Large intestine (tissue), 3 donors: ENCODE results near the gene MAMLD1. TPM values are rescaled to one million over a fixed set of nuclear protein-coding genes. Genes with fewer than 3 reads are reported as not detected.

Experiments used
- DNase-seq, 2 donors: peaks; one replicate each; pipeline versions ENCODE4 v3.0.0 to v3.0.0-alpha.2; 2013
- H3K27ac ChIP-seq: one replicate; pipeline ENCODE4 v1.5.1; 2013; ENCODE audit warnings: low read length
- H3K27me3 ChIP-seq: 2 replicates; pipeline ENCODE4 v1.6.1; 2013; ENCODE audit warnings: low read length; ENCODE audit not compliant: control insufficient read depth, insufficient read depth
- H3K36me3 ChIP-seq: 2 replicates; pipeline ENCODE4 v1.6.1; 2013; ENCODE audit warnings: low read length; ENCODE audit not compliant: control insufficient read depth, insufficient read depth
- H3K4me1 ChIP-seq: one replicate; pipeline ENCODE4 v1.6.1; 2013; ENCODE audit warnings: low read length; ENCODE audit not compliant: control insufficient read depth, insufficient read depth
- H3K4me3 ChIP-seq: one replicate; pipeline ENCODE4 v1.5.1; 2013; ENCODE audit warnings: low read length
- H3K9me3 ChIP-seq: one replicate; pipeline ENCODE4 v1.6.1; 2013; ENCODE audit warnings: mild to moderate bottlenecking, low read depth, low read length, moderate library complexity; ENCODE audit not compliant: control insufficient read depth
- WGBS: methylation state at CpG from one replicate; pipeline ENCODE4 v1.1.5; 2013; ENCODE audit warnings: low lambda C conversion rate; ENCODE audit not compliant: insufficient coverage; 5-methylcytosine and 5-hydroxymethylcytosine counted together
- polyA plus RNA-seq: library from polyadenylated mRNA; unstranded; fragments of 120-200 nt; gene quantifications from one replicate; pipeline ENCODE4 v1.2.1, GENCODE V29; 2013

The MAMLD1 gene
- polyA plus RNA-seq, 1 donor = 3.8 TPM

- Histone ChIP-seq H3K4me1 (peaks cover 25% of the 10 kb centered on the region), H3K9me3 (no peaks in the 10 kb centered on the region), H3K4me3 (peak overlapping the region; percentile 62), H3K27me3 (peaks cover 24% of the 10 kb centered on the region), H3K27ac (peak overlapping the region; percentile 82), H3K36me3 (no peaks in the 10 kb centered on the region)
- DNase-seq = peak; percentile 56 to 61
- no CpG with 5 or more reads among the region's 75 CpGs for WGBS
These were observed 2.2 kb downstream of the MAMLD1 start for GRCh38 chrX:150365051-150365989.

- H3K4me3 ChIP-seq = peak overlapping the region; percentile 62
These were observed 3.1 kb downstream of the MAMLD1 start for GRCh38 chrX:150365990-150366911.

GRCh38 chrX:150366951-150367545 is 3.9 kb downstream of the MAMLD1 start:
- Histone ChIP-seq H3K4me3 (peak overlapping the region; percentile 24), H3K9me3 (no peaks in the 10 kb centered on the region)

More at GRCh38 chrX:150365990-150366911, 3.1 kb downstream of the MAMLD1 start:
- DNase-seq = peak in 1 of 2 donors; percentile 45
- Histone ChIP-seq H3K4me1 (peaks cover 22% of the 10 kb centered on the region), H3K27me3 (peaks cover 15% of the 10 kb centered on the region), H3K36me3 (no peaks in the 10 kb centered on the region), H3K9me3 (no peaks in the 10 kb centered on the region), H3K27ac (peak overlapping the region; percentile 82)
- WGBS = no CpG with 5 or more reads among the region's 24 CpGs

GRCh38 chrX:150370589-150371312 is 7.6 kb downstream of the MAMLD1 start:
- Histone ChIP-seq H3K27me3 (no peaks in the 10 kb centered on the region), H3K4me3 (no peak overlapping the region), H3K4me1 (peaks cover 3% of the 10 kb centered on the region), H3K27ac (no peak overlapping the region), H3K9me3 (no peaks in the 10 kb centered on the region), H3K36me3 (no peaks in the 10 kb centered on the region)
- WGBS = 40% methylated on average over 1 of the region's 5 CpGs
- no peak for DNase-seq

More at GRCh38 chrX:150366951-150367545, 3.9 kb downstream of the MAMLD1 start:
- Histone ChIP-seq H3K27me3 (peaks cover 7% of the 10 kb centered on the region), H3K27ac (peak overlapping the region; percentile 82), H3K4me1 (peaks cover 14% of the 10 kb centered on the region), H3K36me3 (no peaks in the 10 kb centered on the region)
- no CpG with 5 or more reads among the region's 5 CpGs for WGBS
- DNase-seq = peak in 1 of 2 donors; percentile 53

- no peak overlapping the region for H3K27ac ChIP-seq
- no peaks in the 10 kb centered on the region for H3K27me3 ChIP-seq
- DNase-seq = no peak
- no peaks in the 10 kb centered on the region for H3K9me3 ChIP-seq
- no peaks in the 10 kb centered on the region for H3K36me3 ChIP-seq
- WGBS = no CpG with 5 or more reads among the region's 6 CpGs
- H3K4me3 ChIP-seq = no peak overlapping the region
- H3K4me1 ChIP-seq = no peaks in the 10 kb centered on the region
These were observed 8.8 kb downstream of the MAMLD1 start for GRCh38 chrX:150371877-150372276.

GRCh38 chrX:150372280-150372679 is 9.2 kb downstream of the MAMLD1 start:
- Histone ChIP-seq H3K36me3 (no peaks in the 10 kb centered on the region), H3K27ac (no peak overlapping the region), H3K9me3 (no peaks in the 10 kb centered on the region), H3K4me1 (no peaks in the 10 kb centered on the region), H3K4me3 (no peak overlapping the region), H3K27me3 (no peaks in the 10 kb centered on the region)
- no peak for DNase-seq
- no CpG with 5 or more reads among the region's 8 CpGs for WGBS

- Histone ChIP-seq H3K27me3 (no peaks in the 10 kb centered on the region), H3K9me3 (no peaks in the 10 kb centered on the region), H3K36me3 (no peaks in the 10 kb centered on the region), H3K27ac (no peak overlapping the region), H3K4me3 (no peak overlapping the region), H3K4me1 (no peaks in the 10 kb centered on the region)
- no peak for DNase-seq
- WGBS = no CpG with 5 or more reads among the region's 6 CpGs
These were observed 9.6 kb downstream of the MAMLD1 start for GRCh38 chrX:150372756-150373155.

- no CpG with 5 or more reads among the region's 4 CpGs for WGBS
- no peak overlapping the region for H3K4me3 ChIP-seq
- no peak overlapping the region for H3K27ac ChIP-seq
- no peaks in the 10 kb centered on the region for H3K36me3 ChIP-seq
- peak in 1 of 2 donors; percentile 2 for DNase-seq
- H3K27me3 ChIP-seq = no peaks in the 10 kb centered on the region
- no peaks in the 10 kb centered on the region for H3K4me1 ChIP-seq
- H3K9me3 ChIP-seq = no peaks in the 10 kb centered on the region
These were observed 12.2 kb downstream of the MAMLD1 start for GRCh38 chrX:150375243-150375770.

GRCh38 chrX:150377005-150377404 is 13.9 kb downstream of the MAMLD1 start:
- H3K27ac ChIP-seq = no peak overlapping the region
- no peaks in the 10 kb centered on the region for H3K27me3 ChIP-seq
- no peak overlapping the region for H3K4me3 ChIP-seq
- no peaks in the 10 kb centered on the region for H3K36me3 ChIP-seq
- no peak for DNase-seq
- no CpG with 5 or more reads among the region's 3 CpGs for WGBS
- H3K4me1 ChIP-seq = no peaks in the 10 kb centered on the region
- no peaks in the 10 kb centered on the region for H3K9me3 ChIP-seq
